ENCODE results near the gene TMEM89. TPM values are rescaled to one million over a fixed set of nuclear protein-coding genes. Genes with fewer than 3 reads are reported as not detected.
A peak's percentile ranks its signal among the peaks of the same experiment; 100 is the strongest.

The TMEM89 gene
- total RNA-seq, 1 experiment from 2014 or later: 0.74 TPM

GRCh38 chr3:48609088-48610005, 12.2 kb downstream of the TMEM89 start, which contains the start of gene UQCRC1:
TSS of gene UQCRC1 (minus strand) at chr3:48609646. CDS start at chr3:48609620, 26 bp downstream.
- H3K27me3 Mint-ChIP-seq (ENCODE audit: low read depth): no peaks in the 10 kb centered on the region
- TF ChIP-seq CTCF (conservative IDR thresholded peaks at IDR 0.05): peak; percentile 73
- DNase-seq: peak; percentile 95
- Histone ChIP-seq H3K79me2 (ENCODE audit: insufficient read depth, low read length) (peaks cover 6% of the 10 kb centered on the region; the same call in 1 of the 2 replicates), H3K4me1 (ENCODE audit: insufficient read depth, low read length) (no peaks in the 10 kb centered on the region), H4K8ac (replicated peaks; ENCODE audit: insufficient read length, low read depth, low read length) (no peak within 1 kb of the TSS), H2BK15ac (ENCODE audit: low read depth, low read length) (no peak within 1 kb of the TSS), H2BK20ac (ENCODE audit: low read depth, low read length, poor library complexity, severe bottlenecking) (no peak within 1 kb of the TSS), H2BK120ac (ENCODE audit: low read depth, low read length, poor library complexity, severe bottlenecking) (no peak within 1 kb of the TSS), H3K9ac (ENCODE audit: extremely low read depth, insufficient read length, low read length) (peak within 1 kb of the TSS; percentile 97), H2AK5ac (ENCODE audit: insufficient read length, low read length) (no peak within 1 kb of the TSS), H2AFZ (ENCODE audit: low read length) (no peak within 1 kb of the TSS), H3K23ac (ENCODE audit: insufficient read length, low read depth, low read length) (no peak within 1 kb of the TSS), H4K91ac (ENCODE audit: insufficient read length, low read depth, low read length) (no peak within 1 kb of the TSS), H2BK12ac (ENCODE audit: insufficient read length, low read depth, low read length) (no peak within 1 kb of the TSS), H4K5ac (ENCODE audit: insufficient read length, low read depth, low read length) (peak within 1 kb of the TSS; percentile 89), H3K79me1 (ENCODE audit: insufficient read depth, low read depth, low read length, poor library complexity, severe bottlenecking) (no peaks in the 10 kb centered on the region), H2BK5ac (ENCODE audit: insufficient read length, low read length) (no peak within 1 kb of the TSS), H3K23me2 (ENCODE audit: insufficient read length, low read depth, low read length, poor library complexity, severe bottlenecking) (peaks cover 3% of the 10 kb centered on the region), H3K27me3 (ENCODE audit: insufficient read depth, low read length) (no peaks in the 10 kb centered on the region), H3T11ph (ENCODE audit: low read length) (no peak within 1 kb of the TSS), H3K4me2 (ENCODE audit: insufficient read depth, insufficient read length, low read length) (peak within 1 kb of the TSS; percentile 83), H3K9me3 (ENCODE audit: control insufficient read depth, low read depth, low read length) (no peaks in the 10 kb centered on the region), H3K18ac (ENCODE audit: insufficient read length, low read depth, low read length) (peak within 1 kb of the TSS; percentile 97), H3K56ac (ENCODE audit: insufficient read length, low read depth, low read length) (no peak within 1 kb of the TSS), H3K27ac (ENCODE audit: insufficient read length, low read depth, low read length) (no peak within 1 kb of the TSS), H3K4ac (ENCODE audit: low read depth, low read length) (no peak within 1 kb of the TSS; the same call in 1 of the 2 replicates), H4K20me1 (ENCODE audit: control insufficient read depth, insufficient read depth, insufficient read length) (no peaks in the 10 kb centered on the region), H3K14ac (ENCODE audit: insufficient read depth, low read length) (peak within 1 kb of the TSS; percentile 99)
- H3K4me1 Mint-ChIP-seq: peaks cover 12% of the 10 kb centered on the region in 2 experiments
- peaks cover 25 to 49% (median 46%) of the 10 kb centered on the region in 3 experiments for H3K36me3 Mint-ChIP-seq (ENCODE audit: insufficient read depth in 1 of 3, low read depth in 3 of 3)
- peak within 1 kb of the TSS; percentile 86 to 99 (median 99); a peak in 6 of 7 replicates for H3K27ac Mint-ChIP-seq
- no peaks in the 10 kb centered on the region for H3K9me3 Mint-ChIP-seq
- no CpG with 5 or more reads among the region's 86 CpGs for WGBS (ENCODE audit: extremely low coverage, insufficient read length, low lambda C conversion rate)
- peak within 1 kb of the TSS; percentile 98 to 99 for H3K4me3 Mint-ChIP-seq

All from H9 (cell line).